EL (cell line): Measurements from ENCODE around the gene LDLRAD4.

Experiments
- DNase-seq: peaks from one replicate; pipeline ENCODE4 v3.0.0-alpha.2; 2016

Gene LDLRAD4

DNA sequence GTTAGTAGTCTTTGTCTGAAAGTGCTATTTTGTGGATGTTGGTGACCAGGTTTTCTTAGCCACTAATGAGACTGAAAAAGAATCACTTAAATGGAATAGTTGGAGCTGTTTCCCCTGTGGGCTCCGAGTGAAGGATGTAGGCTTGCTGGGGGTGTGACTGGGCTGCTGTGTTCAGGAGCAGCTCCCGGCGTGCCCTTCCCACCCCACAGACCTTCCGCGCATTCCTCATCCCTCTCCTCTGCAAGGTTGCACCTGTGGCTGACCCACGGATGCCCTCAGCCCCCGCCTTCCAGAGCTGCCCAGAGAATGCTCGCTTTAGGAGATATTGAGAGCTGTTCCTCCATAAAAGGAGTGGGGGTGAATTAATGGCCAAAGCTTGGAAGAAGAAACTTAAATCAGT, 174.3 kb downstream of the LDLRAD4 start:
- DNase-seq, result no peak

GRCh38 chr18:13393338-13393737, 174.8 kb downstream of the LDLRAD4 start:
- no peak for DNase-seq

DNA sequence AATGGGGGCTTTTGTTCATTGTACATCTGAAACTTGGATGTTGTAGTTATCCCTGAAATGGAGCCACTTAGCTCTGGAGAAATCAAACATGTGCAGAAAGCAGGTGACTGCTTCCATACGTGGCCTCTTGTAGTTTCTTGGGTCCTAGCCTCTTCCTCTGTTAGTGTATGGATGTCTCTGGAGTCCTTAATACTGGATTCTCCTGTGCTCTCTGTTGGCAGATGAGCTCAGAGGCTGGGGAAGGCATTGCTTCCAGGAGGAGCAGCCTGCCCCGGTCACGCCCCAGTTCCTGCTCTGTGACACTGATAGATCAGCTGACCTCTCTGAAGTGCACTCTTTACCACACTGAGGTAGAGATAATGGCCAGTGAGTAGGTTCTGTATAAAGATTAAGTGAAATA, 176.2 kb downstream of the LDLRAD4 start:
- no peak for DNase-seq

DNA sequence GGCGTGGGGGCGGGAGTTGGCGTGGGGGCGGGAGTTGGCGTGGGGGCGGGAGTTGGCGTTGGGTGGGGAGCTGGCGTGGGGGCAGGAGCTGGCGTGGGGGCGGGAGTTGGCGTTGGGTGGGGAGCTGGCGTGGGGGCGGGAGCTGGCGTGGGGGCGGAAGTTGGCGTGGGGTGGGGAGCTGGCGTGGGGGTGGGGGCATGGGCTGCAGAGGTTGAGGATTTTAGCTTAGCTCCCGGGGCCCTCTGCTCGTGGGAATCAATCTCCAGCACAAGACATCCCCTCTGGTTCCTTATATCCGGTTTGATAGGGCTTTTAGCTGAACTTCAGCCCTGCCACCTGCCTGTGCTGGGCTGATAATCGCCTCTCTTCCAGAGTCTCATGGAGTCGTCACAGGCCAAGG, 177.0 kb downstream of the LDLRAD4 start:
- DNase-seq, result no peak

DNA sequence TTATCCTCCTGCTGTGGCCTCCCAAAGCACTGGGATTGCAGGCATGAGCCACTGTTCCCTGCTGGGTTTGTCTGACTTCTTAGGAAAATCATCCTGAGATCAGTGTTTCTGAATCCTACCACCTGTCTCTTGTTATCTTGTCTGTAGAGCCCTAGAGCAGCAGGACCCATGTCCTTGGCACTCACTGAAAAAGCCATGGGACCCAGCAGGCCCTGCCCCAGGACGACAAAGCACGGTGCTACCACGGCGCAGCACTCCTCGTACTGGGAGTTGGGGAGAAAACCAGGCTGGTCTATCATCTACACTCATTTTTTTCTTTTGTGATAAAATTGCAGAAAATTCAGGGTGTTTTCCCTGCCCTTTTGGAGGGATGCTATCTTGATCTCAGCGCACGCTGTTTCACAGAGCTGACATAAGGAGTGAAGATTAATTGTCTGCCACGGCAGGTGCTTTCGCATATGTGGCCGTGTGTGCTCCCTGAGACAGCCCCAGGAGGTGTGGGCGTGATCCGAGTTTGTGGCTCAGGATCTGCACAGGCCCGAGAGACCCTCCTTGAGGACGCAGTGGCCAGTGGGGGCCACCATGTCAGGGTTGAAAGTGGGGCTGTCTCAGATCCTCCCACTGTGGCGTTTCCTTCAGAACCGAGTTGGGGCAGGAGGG, 179.1 kb downstream of the LDLRAD4 start:
- no peak for DNase-seq

- DNase-seq, result no peak
These were observed 180.1 kb downstream of the LDLRAD4 start for GRCh38 chr18:13398631-13399030.

DNA sequence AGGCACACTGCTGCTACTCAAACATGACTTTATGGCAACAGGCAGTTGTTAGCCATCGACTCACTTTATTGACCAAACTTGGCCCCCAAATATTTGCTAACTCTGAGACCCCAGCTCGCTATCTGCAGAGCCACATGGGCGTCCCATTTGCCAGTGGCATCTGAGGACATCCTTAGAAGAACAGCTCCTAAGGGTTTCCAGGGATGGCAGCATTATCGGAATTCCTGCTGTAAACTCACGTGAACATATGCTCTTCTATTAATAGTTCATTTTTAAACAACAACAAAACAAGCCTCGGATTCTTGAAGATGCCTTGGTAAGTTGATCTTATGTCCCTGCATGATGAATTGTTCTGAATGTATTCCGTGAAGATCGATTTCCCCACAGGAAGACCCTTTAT, 181.0 kb downstream of the LDLRAD4 start:
- no peak for DNase-seq

GRCh38 chr18:13400636-13401315, 182.2 kb downstream of the LDLRAD4 start:
- DNase-seq, result no peak

- DNase-seq, result no peak
These were observed 182.8 kb downstream of the LDLRAD4 start for GRCh38 chr18:13401404-13401803.

- DNase-seq, result no peak
These were observed 183.3 kb downstream of the LDLRAD4 start for GRCh38 chr18:13401826-13402225.

GRCh38 chr18:13403786-13404549, 185.4 kb downstream of the LDLRAD4 start:
- no peak for DNase-seq

GRCh38 chr18:13405305-13406038, 186.9 kb downstream of the LDLRAD4 start:
- DNase-seq, result no peak

- DNase-seq, result no peak
These were observed 187.6 kb downstream of the LDLRAD4 start for GRCh38 chr18:13406049-13406615.

DNA sequence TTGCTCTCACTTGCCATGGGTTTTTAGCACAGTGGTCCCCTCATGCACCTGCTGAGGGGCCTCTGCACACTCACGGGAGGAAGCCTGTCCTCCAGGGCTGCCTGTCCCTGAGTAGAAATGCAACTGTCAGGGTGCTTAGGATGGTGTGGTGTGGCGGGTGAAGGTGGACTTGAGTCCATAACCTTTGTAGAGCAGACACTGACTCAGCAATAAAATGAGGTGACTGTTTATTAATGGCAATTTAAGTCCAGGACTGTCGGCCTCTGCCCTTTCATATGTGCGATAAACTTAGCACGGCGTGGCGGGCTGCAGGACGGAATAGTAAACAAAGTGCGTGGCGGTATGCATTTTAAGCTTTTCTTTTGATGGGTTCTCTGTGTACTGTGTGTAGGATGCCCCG, 188.2 kb downstream of the LDLRAD4 start:
- no peak for DNase-seq

- no peak for DNase-seq
These were observed 188.9 kb downstream of the LDLRAD4 start for GRCh38 chr18:13407484-13407883.

- no peak for DNase-seq
These were observed 190.5 kb downstream of the LDLRAD4 start for GRCh38 chr18:13409026-13409425.

- DNase-seq, result no peak
These were observed 191.4 kb downstream of the LDLRAD4 start for GRCh38 chr18:13409997-13410396.

DNA sequence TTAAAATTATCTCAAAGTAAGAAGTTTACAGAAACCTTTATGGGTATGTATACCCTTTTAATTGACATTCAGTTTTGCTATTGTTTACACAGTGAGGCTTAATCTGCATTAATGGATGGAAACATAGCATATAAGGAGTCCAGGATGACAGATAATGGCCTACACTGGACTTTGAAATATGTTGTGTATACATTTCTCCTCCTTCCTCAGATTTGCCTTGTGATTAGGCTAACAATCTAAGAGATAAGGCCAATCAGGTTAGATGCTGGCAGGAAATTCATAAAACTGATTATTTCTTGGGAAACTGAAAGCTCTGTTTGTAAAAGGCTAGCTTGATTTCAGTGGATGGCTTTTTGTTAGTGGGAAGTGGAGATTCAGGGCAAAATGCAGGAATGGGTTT, 191.9 kb downstream of the LDLRAD4 start:
- no peak for DNase-seq

GRCh38 chr18:13412017-13412416, 193.5 kb downstream of the LDLRAD4 start:
- DNase-seq, result no peak

- no peak for DNase-seq
These were observed 194.3 kb downstream of the LDLRAD4 start for GRCh38 chr18:13412901-13413300.

- no peak for DNase-seq
These were observed 195.5 kb downstream of the LDLRAD4 start for GRCh38 chr18:13414102-13414501.

DNA sequence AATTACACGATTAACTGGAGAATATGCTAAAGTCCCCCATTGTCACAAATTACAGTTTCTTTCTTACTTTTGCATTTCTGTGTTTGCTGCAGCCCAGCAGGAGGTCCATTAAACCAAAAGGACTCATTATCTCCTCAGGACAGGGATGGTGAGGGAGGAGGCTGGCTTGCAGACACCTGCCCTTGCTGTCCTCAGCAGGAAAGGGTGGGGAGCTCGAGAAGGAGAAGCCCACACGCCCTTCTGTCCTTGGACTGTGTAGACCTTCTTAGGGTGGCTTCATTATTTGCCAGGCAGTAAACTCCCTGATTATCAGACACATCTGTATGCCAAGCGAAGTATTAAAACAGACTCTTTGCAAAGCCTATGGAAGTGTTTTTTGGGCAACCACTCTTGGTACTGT, 196.0 kb downstream of the LDLRAD4 start:
- DNase-seq, result no peak

DNA sequence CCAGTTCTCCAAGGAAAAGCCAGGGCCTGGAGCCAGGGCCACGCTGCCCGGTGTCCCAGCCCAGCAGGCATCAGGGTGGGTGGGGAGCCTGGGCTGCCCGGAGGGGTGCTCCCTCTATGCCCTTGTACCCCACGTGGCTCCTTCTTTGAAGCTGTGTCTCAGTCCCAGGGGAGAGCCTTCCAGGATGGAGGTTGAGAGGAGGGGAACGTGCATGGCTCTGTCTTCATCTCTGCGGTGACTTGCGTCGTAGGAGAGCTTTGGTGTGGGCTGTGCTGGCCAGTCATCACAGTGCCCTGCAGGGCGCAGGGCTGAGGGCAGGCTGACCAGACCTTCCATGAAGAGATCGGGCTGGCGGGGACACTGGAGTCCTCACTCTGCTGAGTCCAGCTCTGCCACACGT, 197.2 kb downstream of the LDLRAD4 start:
- no peak for DNase-seq
